ENCODE measurements around the gene PRR14. TPM values are rescaled to one million over a fixed set of nuclear protein-coding genes. Genes with fewer than 3 reads are reported as not detected.
"Not testable (repeated sequence)": the region's sequence is repeated elsewhere in the genome, so short reads cannot be mapped to it uniquely, and the experiment has no call there.

Gene PRR14
- total RNA-seq, 1 donor from 2014 or later, result 3.5 TPM

GRCh38 chr16:30700491-30700890 is 49.7 kb downstream of the PRR14 start:
- H3K36me3 ChIP-seq, result peaks cover 18% of the 10 kb centered on the region
- no peak overlapping the region for H3K4me2 ChIP-seq

GRCh38 chr16:30700971-30701370 is 50.2 kb downstream of the PRR14 start:
- TF ChIP-seq EZH2 (IDR thresholded peaks at IDR 0.05), result no peak
- TF ChIP-seq EZH2phosphoT487 (IDR thresholded peaks at IDR 0.05), result no peak
- no peak for TF ChIP-seq CTCF (IDR thresholded peaks at IDR 0.05)
- H2AFZ ChIP-seq (replicated peaks), result no peak overlapping the region
- H3K79me2 ChIP-seq (ENCODE audit: low read depth), result peaks cover 41% of the 10 kb centered on the region
- H3K27ac Mint-ChIP-seq, result no peak overlapping the region
- H3K4me2 ChIP-seq, result no peak overlapping the region
- peaks cover 22% of the 10 kb centered on the region for H3K36me3 Mint-ChIP-seq
- H3K4me3 ChIP-seq, result no peak overlapping the region
- H3K9me3 Mint-ChIP-seq, result no peaks in the 10 kb centered on the region
- no peak for DNase-seq (ENCODE audit: low spot score)
- peaks cover 18% of the 10 kb centered on the region for H3K36me3 ChIP-seq
- H3K9me3 ChIP-seq (ENCODE audit: low read depth), result no peaks in the 10 kb centered on the region
- peak overlapping the region; percentile 52 for H3K4me3 Mint-ChIP-seq
- H3K27ac ChIP-seq, result no peak overlapping the region
- peaks cover 8% of the 10 kb centered on the region for H3K4me1 ChIP-seq
- H3K9ac ChIP-seq, result no peak overlapping the region
- H3K4me1 Mint-ChIP-seq, result peaks cover 19% of the 10 kb centered on the region
- H4K20me1 ChIP-seq (ENCODE audit: low read depth), result peaks cover 47% of the 10 kb centered on the region
- peaks cover 3% of the 10 kb centered on the region for H3K27me3 ChIP-seq
- peaks cover 31% of the 10 kb centered on the region for H3F3A ChIP-seq (ENCODE audit: low read depth)
- peaks cover 4% of the 10 kb centered on the region for H3K27me3 Mint-ChIP-seq (ENCODE audit: insufficient read depth, low read depth)

More at GRCh38 chr16:30700491-30700890, 49.7 kb downstream of the PRR14 start:
- no peak overlapping the region for H3K4me3 ChIP-seq
- peaks cover 3% of the 10 kb centered on the region for H3K27me3 ChIP-seq
- no peak overlapping the region for H2AFZ ChIP-seq (replicated peaks)
- peaks cover 8% of the 10 kb centered on the region for H3K4me1 ChIP-seq
- peaks cover 31% of the 10 kb centered on the region for H3F3A ChIP-seq (ENCODE audit: low read depth)
- H3K9ac ChIP-seq, result no peak overlapping the region
- no peak overlapping the region for H3K27ac ChIP-seq
- DNase-seq (ENCODE audit: low spot score), result no peak
- TF ChIP-seq CTCF (IDR thresholded peaks at IDR 0.05) (no peak), EZH2phosphoT487 (IDR thresholded peaks at IDR 0.05) (no peak), EZH2 (IDR thresholded peaks at IDR 0.05) (no peak)
- no peaks in the 10 kb centered on the region for H3K9me3 ChIP-seq (ENCODE audit: low read depth)
- peaks cover 43% of the 10 kb centered on the region for H4K20me1 ChIP-seq (ENCODE audit: low read depth)
- Mint-ChIP-seq H3K9me3 (no peaks in the 10 kb centered on the region), H3K27me3 (ENCODE audit: insufficient read depth, low read depth) (peaks cover 4% of the 10 kb centered on the region), H3K4me1 (peaks cover 19% of the 10 kb centered on the region), H3K27ac (no peak overlapping the region), H3K36me3 (peaks cover 22% of the 10 kb centered on the region), H3K4me3 (peak overlapping the region; percentile 99)
- H3K79me2 ChIP-seq (ENCODE audit: low read depth), result peaks cover 41% of the 10 kb centered on the region

GRCh38 chr16:30703071-30703470 is 52.3 kb downstream of the PRR14 start:
- not testable (repeated sequence) for H3K4me3 Mint-ChIP-seq; H3K27ac Mint-ChIP-seq; H3K4me1 ChIP-seq; H3K27me3 Mint-ChIP-seq (ENCODE audit: insufficient read depth, low read depth); H3K9me3 ChIP-seq (ENCODE audit: low read depth); H3K4me3 ChIP-seq; H2AFZ ChIP-seq (replicated peaks); DNase-seq (ENCODE audit: low spot score); H3K9me3 Mint-ChIP-seq; H3K9ac ChIP-seq; H3K27me3 ChIP-seq; H3K27ac ChIP-seq; H3K4me2 ChIP-seq
- peaks cover 26% of the 10 kb centered on the region for H3F3A ChIP-seq (ENCODE audit: low read depth)
- Mint-ChIP-seq H3K36me3 (peaks cover 33% of the 10 kb centered on the region), H3K4me1 (peaks cover 13% of the 10 kb centered on the region)
- H4K20me1 ChIP-seq (ENCODE audit: low read depth), result peaks cover 53% of the 10 kb centered on the region
- peaks cover 30% of the 10 kb centered on the region for H3K36me3 ChIP-seq
- H3K79me2 ChIP-seq (ENCODE audit: low read depth), result peaks cover 41% of the 10 kb centered on the region

GRCh38 chr16:30703971-30704370 is 53.2 kb downstream of the PRR14 start:
- Histone ChIP-seq H3K9me3 (ENCODE audit: low read depth) (no peaks in the 10 kb centered on the region), H3K27ac (no peak overlapping the region), H3K4me1 (peaks cover 8% of the 10 kb centered on the region), H3K36me3 (peaks cover 30% of the 10 kb centered on the region), H3K27me3 (no peaks in the 10 kb centered on the region), H3K4me3 (no peak overlapping the region), H2AFZ (replicated peaks) (no peak overlapping the region), H3K79me2 (ENCODE audit: low read depth) (peaks cover 38% of the 10 kb centered on the region), H3K9ac (no peak overlapping the region), H3K4me2 (no peak overlapping the region), H4K20me1 (ENCODE audit: low read depth) (peaks cover 53% of the 10 kb centered on the region), H3F3A (ENCODE audit: low read depth) (peaks cover 17% of the 10 kb centered on the region)
- peaks cover 13% of the 10 kb centered on the region for H3K4me1 Mint-ChIP-seq
- TF ChIP-seq EZH2phosphoT487 (IDR thresholded peaks at IDR 0.05) (no peak), CTCF (IDR thresholded peaks at IDR 0.05) (no peak), EZH2 (IDR thresholded peaks at IDR 0.05) (no peak)
- no peak for DNase-seq (ENCODE audit: low spot score)
- H3K4me3 Mint-ChIP-seq, result no peak overlapping the region
- H3K27ac Mint-ChIP-seq, result no peak overlapping the region
- H3K36me3 Mint-ChIP-seq, result peaks cover 33% of the 10 kb centered on the region
- H3K27me3 Mint-ChIP-seq (ENCODE audit: insufficient read depth, low read depth), result peaks cover 4% of the 10 kb centered on the region
- no peaks in the 10 kb centered on the region for H3K9me3 Mint-ChIP-seq

Small RNAs within 50 kb of the gene (small RNA-seq; reads per million reads assigned to genes)
- not detected for gene AC093249.1
- not detected for gene RNU6-1043P
- gene RNU6-416P, result not detected

Other genes with a start within 250 kb of the PRR14 start
- gene ZNF771, start 243.4 kb upstream of the PRR14 start, total RNA-seq (ENCODE audit: low replicate concordance), result 6.0 and 17.7 TPM in 2 replicates
- gene DCTPP1, start 220.9 kb upstream of the PRR14 start, total RNA-seq (ENCODE audit: low replicate concordance), result 30.4 and 47.9 TPM in 2 replicates
- gene SEPHS2, start 205.1 kb upstream of the PRR14 start, total RNA-seq (ENCODE audit: low replicate concordance), result 9.0 and 13.9 TPM in 2 replicates
- gene ITGAL, start 178.2 kb upstream of the PRR14 start, total RNA-seq (ENCODE audit: low replicate concordance), result not detected in 2 replicates
- 15.5 and 49.9 TPM in 2 replicates for gene ZNF768, start 124.4 kb upstream of the PRR14 start, total RNA-seq (ENCODE audit: low replicate concordance)
- gene ZNF747, start 116.1 kb upstream of the PRR14 start, total RNA-seq (ENCODE audit: low replicate concordance), result 7.0 and 14.5 TPM in 2 replicates
- 3.6 and 12.6 TPM in 2 replicates for gene ZNF764, start 92.6 kb upstream of the PRR14 start, total RNA-seq (ENCODE audit: low replicate concordance)
- gene ZNF688, start 79.2 kb upstream of the PRR14 start, total RNA-seq (ENCODE audit: low replicate concordance), result 3.6 and 6.2 TPM in 2 replicates
- gene ZNF785, start 65.3 kb upstream of the PRR14 start, total RNA-seq (ENCODE audit: low replicate concordance), result 17.8 and 19.5 TPM in 2 replicates
- 9.2 and 15.3 TPM in 2 replicates for gene ZNF689, start 40.6 kb upstream of the PRR14 start, total RNA-seq (ENCODE audit: low replicate concordance)
- gene FBRS, start 7.5 kb downstream of the PRR14 start, total RNA-seq (ENCODE audit: low replicate concordance), result 3.6 and 20.5 TPM in 2 replicates
- 4.6 and 8.8 TPM in 2 replicates for gene SRCAP, start 48.2 kb downstream of the PRR14 start, total RNA-seq (ENCODE audit: low replicate concordance)
- 20.2 and 31.4 TPM in 2 replicates for gene PHKG2, start 97.5 kb downstream of the PRR14 start, total RNA-seq (ENCODE audit: low replicate concordance)
- gene CFAP119, start 111.1 kb downstream of the PRR14 start, total RNA-seq (ENCODE audit: low replicate concordance), result 0.56 and 8.0 TPM in 2 replicates
- 45.6 and 77.3 TPM in 2 replicates for gene RNF40, start 111.4 kb downstream of the PRR14 start, total RNA-seq (ENCODE audit: low replicate concordance)
- 13.7 and 24.5 TPM in 2 replicates for gene ZNF629, start 136.2 kb downstream of the PRR14 start, total RNA-seq (ENCODE audit: low replicate concordance)
- gene BCL7C, start 243.1 kb downstream of the PRR14 start, total RNA-seq (ENCODE audit: low replicate concordance), result 18.3 and 32.1 TPM in 2 replicates
- 0.39 and 1.5 TPM in 2 replicates for gene CTF1, start 245.7 kb downstream of the PRR14 start, total RNA-seq (ENCODE audit: low replicate concordance)